Esophagus squamous epithelium (tissue), 5 donors: ENCODE results near the gene CELSR3. TPM values are rescaled to one million over a fixed set of nuclear protein-coding genes. Genes with fewer than 3 reads are reported as not detected.

ENCODE experiments used
- DNase-seq: peaks from one replicate; lab custom pipeline; 2025; lab: John Stamatoyannopoulos, UW
- H3K27ac ChIP-seq, 4 donors: fragments of 200-600 bp; sonication (generic); one replicate each; pipeline ENCODE4 v1.5.1; 2016 to 2019; ENCODE audit warnings: mild to moderate bottlenecking in 1 of 4
- H3K27me3 ChIP-seq, 4 donors: fragments of 200-600 bp; sonication (generic); 1 replicate in 3 of 4; 2 replicates in 1 of 4; pipeline versions ENCODE4 v1.5.1 to v1.6.0; 2017 to 2021; ENCODE audit warnings: antibody characterized with exemption in 1 of 4
- H3K36me3 ChIP-seq, 3 donors: fragments of 200-600 bp; sonication (generic); one replicate each; pipeline ENCODE4 v1.5.1; 2016 to 2019
- H3K4me1 ChIP-seq, 3 donors: fragments of 200-600 bp; sonication (generic); one replicate each; pipeline ENCODE4 v1.5.1; 2017 to 2019
- H3K4me3 ChIP-seq, 4 donors: fragments of 200-600 bp; sonication (generic); 1 replicate in 3 of 4; 2 replicates in 1 of 4; pipeline ENCODE4 v1.5.1; 2016 to 2019; ENCODE audit warnings: mild to moderate bottlenecking in 2 of 4, moderate library complexity in 1 of 4
- H3K9me3 ChIP-seq, 3 donors: fragments of 200-600 bp; sonication (generic); one replicate each; pipeline ENCODE4 v1.5.1; 2016 to 2019
- CTCF ChIP-seq, 6 experiments: fragments of 450-650 bp in 4 of 6; fragments of 200-600 bp in 2 of 6; sonication (generic) in 2 of 6; IDR thresholded peaks; one replicate each; pipeline ENCODE4 v1.5.1; 2016 to 2019; ENCODE audit warnings: antibody characterized with exemption in 6 of 6, mild to moderate bottlenecking in 4 of 6, moderate library complexity in 4 of 6
- POLR2A ChIP-seq, 4 donors: fragments of 450-650 bp; IDR thresholded peaks; one replicate each; pipeline ENCODE4 v1.6.1; 2017; ENCODE audit warnings: antibody characterized with exemption in 4 of 4, mild to moderate bottlenecking in 4 of 4, moderate library complexity in 3 of 4
- WGBS, 2 donors: methylation state at CpG; one replicate each; pipeline ENCODE4 v1.1.5; 2018; 5-methylcytosine and 5-hydroxymethylcytosine counted together
- intact Hi-C: fragments of 100-400 bp; cut with DNase I; formaldehyde crosslinking; loops from one replicate; pipeline ENCODE4 v1.15.0; 2022
- total RNA-seq, 4 donors: library from RNA; depleted of rRNA; stranded (reverse); fragments of >200 nt; gene quantifications; one replicate each; pipeline ENCODE4 v1.1.0, GENCODE V29; 2016
- donor health status: DM: yes; HTN: yes; CAD: no.

Gene CELSR3
- total RNA-seq, 4 donors from 2014 or later: 0.31 to 0.76 (median 0.45) TPM

DNA sequence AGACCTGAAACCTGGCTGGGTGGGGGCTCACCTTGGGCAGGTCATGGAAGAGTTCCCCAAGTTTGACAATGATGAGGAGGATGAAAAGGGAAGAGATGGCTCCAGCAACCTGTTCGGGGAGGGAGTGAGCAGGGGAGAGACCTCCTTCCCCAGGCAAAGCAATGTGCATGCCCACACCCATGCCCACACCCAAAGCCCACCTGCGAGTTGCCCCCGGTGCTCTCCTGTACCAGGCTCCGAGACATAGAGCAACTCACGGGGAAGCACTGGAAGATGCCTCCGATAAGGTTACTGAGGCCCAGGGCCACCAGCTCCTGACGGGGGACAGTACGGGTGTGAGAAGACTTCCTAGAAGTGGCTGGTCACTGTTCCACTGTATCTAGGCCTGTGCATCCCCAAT, 32.3 kb downstream of the CELSR3 start:
- Histone ChIP-seq H3K9me3 (no peaks in the 10 kb centered on the region), H3K4me1 (peaks cover 10 to 21% (median 12%) of the 10 kb centered on the region in 3 donors), H3K4me3 (no peak overlapping the region), H3K27me3 (no peaks in the 10 kb centered on the region), H3K27ac (no peak overlapping the region), H3K36me3 (peaks cover 0 to 81% (median 6%) of the 10 kb centered on the region in 3 donors)
- TF ChIP-seq POLR2A (IDR thresholded peaks at IDR 0.05) (no peak), CTCF (IDR thresholded peaks at IDR 0.05) (no peak)
- no peak for DNase-seq
- intact Hi-C loops: no loop called here
- WGBS, 2 donors: 93% methylated on average over 6 of the region's 8 CpGs; no CpG with 5 or more reads in 1 of the 2 donors

GRCh38 chr3:48629894-48630293, 32.8 kb downstream of the CELSR3 start:
- intact Hi-C loops: no loop called here
- TF ChIP-seq POLR2A (IDR thresholded peaks at IDR 0.05): no peak
- DNase-seq: no peak
- no peak overlapping the region for H3K4me3 ChIP-seq
- 92 to 94% methylated on average over 5 to 8 of the region's 12 CpGs for WGBS, 2 donors
- H3K36me3 ChIP-seq: peaks cover 0 to 86% (median 6%) of the 10 kb centered on the region in 3 donors
- H3K4me1 ChIP-seq: peaks cover 10 to 17% (median 11%) of the 10 kb centered on the region in 3 donors
- H3K9me3 ChIP-seq: no peaks in the 10 kb centered on the region
- H3K27me3 ChIP-seq: no peaks in the 10 kb centered on the region
- no peak overlapping the region for H3K27ac ChIP-seq

GRCh38 chr3:48628277-48629017, 34.2 kb downstream of the CELSR3 start:
- 76 to 80% methylated on average over 8 to 13 of the region's 13 CpGs for whole genome bisulfite sequencing, 2 donors
- no peaks in the 10 kb centered on the region for H3K27me3 ChIP-seq

DNA sequence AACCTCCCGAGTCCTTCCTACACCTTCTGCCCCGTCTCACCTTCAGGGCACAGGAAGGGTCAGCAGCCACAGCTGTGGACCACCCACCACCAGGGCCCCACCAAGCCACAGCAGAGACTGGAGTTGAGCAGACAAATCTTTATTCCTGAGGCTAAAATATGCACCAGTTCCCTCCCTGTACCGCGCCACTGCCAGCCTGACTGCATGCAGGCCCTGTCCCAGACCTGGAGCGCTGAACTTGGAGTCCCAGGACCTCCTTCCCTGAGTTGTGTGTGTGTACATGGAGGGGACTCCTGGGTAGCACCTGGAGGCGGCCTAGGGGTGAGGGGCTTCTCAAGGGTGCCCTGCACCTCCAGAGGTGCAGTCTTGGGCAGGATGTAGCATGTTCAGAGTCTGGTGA, 37.1 kb downstream of the CELSR3 start:
- TF ChIP-seq POLR2A (IDR thresholded peaks at IDR 0.05): no peak
- TF ChIP-seq CTCF (IDR thresholded peaks at IDR 0.05): no peak
- Histone ChIP-seq H3K36me3 (peaks cover 0 to 55% (median 6%) of the 10 kb centered on the region in 3 donors), H3K9me3 (no peaks in the 10 kb centered on the region), H3K4me1 (no peaks in the 10 kb centered on the region), H3K4me3 (no peak overlapping the region), H3K27ac (no peak overlapping the region), H3K27me3 (no peaks in the 10 kb centered on the region)
- no peak for DNase-seq
- intact Hi-C loops: no loop called here
- WGBS, 2 donors: 60% methylated on average over 1 of the region's 6 CpGs; no CpG with 5 or more reads in 1 of the 2 donors

More at GRCh38 chr3:48628277-48629017, 34.2 kb downstream of the CELSR3 start:
- intact Hi-C loops: no loop called here
- DNase-seq: no peak
- H3K9me3 ChIP-seq: no peaks in the 10 kb centered on the region
- peaks cover 0 to 83% (median 6%) of the 10 kb centered on the region in 3 donors for H3K36me3 ChIP-seq
- peaks cover 0 to 2% (median 0%) of the 10 kb centered on the region in 3 donors for H3K4me1 ChIP-seq
- H3K27ac ChIP-seq: no peak overlapping the region
- TF ChIP-seq POLR2A (IDR thresholded peaks at IDR 0.05) (no peak), CTCF (IDR thresholded peaks at IDR 0.05) (no peak)
- H3K4me3 ChIP-seq: no peak overlapping the region

DNA sequence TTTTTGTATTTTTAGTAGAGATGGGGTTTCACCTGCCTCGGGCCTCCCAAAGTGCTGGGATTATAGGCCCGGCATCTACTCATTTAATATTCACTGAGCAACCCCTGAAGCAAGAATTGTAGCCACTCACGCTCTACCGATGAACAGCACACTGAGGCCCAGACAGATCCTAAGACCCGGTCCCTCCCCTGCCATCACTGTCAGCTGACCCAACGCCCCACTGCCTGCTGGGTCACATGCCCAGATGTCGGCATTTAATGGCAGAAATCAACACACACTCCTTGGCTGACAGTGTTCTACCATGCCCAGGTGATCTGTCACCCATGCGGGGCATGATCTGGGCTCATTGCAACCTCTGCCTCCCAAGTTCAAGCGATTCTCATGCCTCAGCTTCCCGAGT, 37.9 kb downstream of the CELSR3 start:
- intact Hi-C loops: no loop called here
- WGBS, 2 donors: 90 to 92% methylated on average over 7 to 8 of the region's 10 CpGs

More for the DNA sequence above, 37.9 kb downstream of the CELSR3 start:
- no peak for DNase-seq
- Histone ChIP-seq H3K27ac (no peak overlapping the region), H3K36me3 (peaks cover 0 to 47% (median 6%) of the 10 kb centered on the region in 3 donors), H3K4me1 (no peaks in the 10 kb centered on the region), H3K27me3 (no peaks in the 10 kb centered on the region), H3K4me3 (no peak overlapping the region), H3K9me3 (no peaks in the 10 kb centered on the region)
- no peak for TF ChIP-seq CTCF (IDR thresholded peaks at IDR 0.05)
- no peak for TF ChIP-seq POLR2A (IDR thresholded peaks at IDR 0.05)
